Esophagus muscularis mucosa (tissue), 3 donors: Measurements from ENCODE around the gene AGER.

Experiments used
- CTCF ChIP-seq, 3 experiments: fragments of 200-600 bp in 2 of 3; fragments of 450-650 bp in 1 of 3; sonication (generic) in 2 of 3; IDR thresholded peaks; one replicate each; pipeline ENCODE4 v1.5.1; 2017 to 2019; ENCODE audit warnings: antibody characterized with exemption in 3 of 3, mild to moderate bottlenecking in 2 of 3, moderate library complexity in 1 of 3
- POLR2A ChIP-seq: fragments of 450-650 bp; IDR thresholded peaks from one replicate; pipeline ENCODE4 v1.6.1; 2017; ENCODE audit warnings: antibody characterized with exemption, moderate library complexity, mild to moderate bottlenecking, low read depth

DNA sequence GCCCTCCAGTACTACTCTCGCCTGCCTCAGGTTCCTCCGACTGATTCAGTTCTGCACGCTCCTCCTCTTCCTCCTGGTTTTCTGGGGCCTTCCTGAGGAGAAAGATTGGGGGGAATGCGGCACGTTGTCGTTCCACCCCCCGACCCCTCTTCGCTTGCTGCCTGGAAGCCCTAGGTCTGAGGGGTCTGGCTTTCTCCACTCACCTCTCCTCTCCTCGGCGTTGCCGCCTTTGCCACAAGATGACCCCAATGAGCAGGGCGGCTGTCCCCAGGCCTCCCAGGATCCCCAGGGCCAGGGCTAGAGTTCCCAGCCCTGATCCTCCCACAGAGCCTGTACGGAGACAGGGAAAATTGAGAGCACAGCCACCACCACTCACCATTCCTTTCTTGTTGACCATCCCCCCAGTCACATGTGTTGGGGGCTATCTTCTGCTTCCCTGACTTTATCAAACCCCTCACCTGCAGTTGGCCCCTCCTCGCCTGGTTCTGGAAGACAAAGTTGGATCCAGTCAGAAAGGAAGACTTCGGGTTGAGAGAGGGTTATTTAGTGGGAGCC is 2.8 kb downstream of the AGER start:
- TF ChIP-seq POLR2A (no peak), CTCF (IDR thresholded peaks at IDR 0.05) (no peak)
